ENCODE data around the gene URI1.

URI1 gene

GRCh38 chr19:30046522-30046921 lies 104.5 kb downstream of the URI1 start:
- H3K27ac ChIP-seq, result no peak overlapping the region
- no peak overlapping the region for H3K4me3 ChIP-seq
- DNase-seq (ENCODE audit: low spot score), result no peak
- TF ChIP-seq CTCF (IDR thresholded peaks at IDR 0.05), result no peak

GRCh38 chr19:30047432-30047831 lies 105.4 kb downstream of the URI1 start:
- TF ChIP-seq CTCF (IDR thresholded peaks at IDR 0.05), result no peak
- no peak for DNase-seq (ENCODE audit: low spot score)
- Histone ChIP-seq H3K27ac (no peak overlapping the region), H3K4me3 (no peak overlapping the region)

- H3K27ac ChIP-seq, result no peak overlapping the region
- no peak for TF ChIP-seq CTCF (IDR thresholded peaks at IDR 0.05)
- H3K4me3 ChIP-seq, result no peak overlapping the region
- no peak for DNase-seq (ENCODE audit: low spot score)
Measured at GRCh38 chr19:30049226-30049625, 107.2 kb downstream of the URI1 start.

GRCh38 chr19:30049846-30050667 lies 108.0 kb downstream of the URI1 start:
- no peak for DNase-seq (ENCODE audit: low spot score)
- Histone ChIP-seq H3K4me3 (no peak overlapping the region), H3K27ac (peak overlapping the region in 1 of 2 donors; percentile 22)
- no peak for TF ChIP-seq CTCF (IDR thresholded peaks at IDR 0.05)

GRCh38 chr19:30052122-30053075 lies 110.4 kb downstream of the URI1 start:
- no peak for TF ChIP-seq CTCF (IDR thresholded peaks at IDR 0.05)
- Histone ChIP-seq H3K27ac (no peak overlapping the region), H3K4me3 (no peak overlapping the region)
- no peak for DNase-seq (ENCODE audit: low spot score)

GRCh38 chr19:30053558-30053957 lies 111.5 kb downstream of the URI1 start:
- H3K27ac ChIP-seq, result no peak overlapping the region
- no peak overlapping the region for H3K4me3 ChIP-seq
- TF ChIP-seq CTCF (IDR thresholded peaks at IDR 0.05), result no peak
- no peak for DNase-seq (ENCODE audit: low spot score)
